ENCODE measurements around the gene PLA2G1B. TPM values are rescaled to one million over a fixed set of nuclear protein-coding genes. Genes with fewer than 3 reads are reported as not detected.

PLA2G1B gene
- total and polyA plus RNA-seq, 12 donors: 1.3 to 18.7 (median 4.9) TPM; not detected in 1

- 59 to 74% (median 67%) methylated on average over 11 to 19 of the region's 19 CpGs for WGBS, 4 donors
Measured at GRCh38 chr12:120358412-120359100, 31.0 kb upstream of the PLA2G1B start.

DNA sequence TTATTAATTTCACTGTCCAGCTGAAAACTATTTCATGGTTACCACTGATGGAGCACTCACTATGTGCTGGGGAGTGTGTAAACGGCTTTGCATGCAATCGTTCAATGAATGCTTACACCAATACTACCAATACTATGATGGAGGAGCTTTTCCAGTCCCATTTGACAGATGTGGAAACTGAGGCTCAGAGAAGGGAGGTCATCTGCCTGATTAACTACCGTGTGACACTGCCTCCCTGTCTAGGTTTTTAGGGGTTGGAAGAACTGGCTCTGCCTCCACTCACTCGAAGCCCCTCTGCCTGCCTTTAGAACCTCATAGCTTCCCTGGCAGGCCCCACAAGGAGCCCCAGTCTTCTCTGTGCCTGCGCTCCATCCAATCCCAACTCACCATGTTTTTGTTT lies 29.5 kb upstream of the PLA2G1B start:
- intact Hi-C loops (cut with DNase I): loop anchor here (2.0 kb wide), 1 partner anchor 74 kb away; no protein-coding TSS in a partner anchor
- H3K4me3 ChIP-seq: no peak overlapping the region
- TF ChIP-seq, protein P1, sequence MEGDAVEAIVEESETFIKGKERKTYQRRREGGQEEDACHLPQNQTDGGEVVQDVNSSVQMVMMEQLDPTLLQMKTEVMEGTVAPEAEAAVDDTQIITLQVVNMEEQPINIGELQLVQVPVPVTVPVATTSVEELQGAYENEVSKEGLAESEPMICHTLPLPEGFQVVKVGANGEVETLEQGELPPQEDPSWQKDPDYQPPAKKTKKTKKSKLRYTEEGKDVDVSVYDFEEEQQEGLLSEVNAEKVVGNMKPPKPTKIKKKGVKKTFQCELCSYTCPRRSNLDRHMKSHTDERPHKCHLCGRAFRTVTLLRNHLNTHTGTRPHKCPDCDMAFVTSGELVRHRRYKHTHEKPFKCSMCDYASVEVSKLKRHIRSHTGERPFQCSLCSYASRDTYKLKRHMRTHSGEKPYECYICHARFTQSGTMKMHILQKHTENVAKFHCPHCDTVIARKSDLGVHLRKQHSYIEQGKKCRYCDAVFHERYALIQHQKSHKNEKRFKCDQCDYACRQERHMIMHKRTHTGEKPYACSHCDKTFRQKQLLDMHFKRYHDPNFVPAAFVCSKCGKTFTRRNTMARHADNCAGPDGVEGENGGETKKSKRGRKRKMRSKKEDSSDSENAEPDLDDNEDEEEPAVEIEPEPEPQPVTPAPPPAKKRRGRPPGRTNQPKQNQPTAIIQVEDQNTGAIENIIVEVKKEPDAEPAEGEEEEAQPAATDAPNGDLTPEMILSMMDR (IDR thresholded peaks at IDR 0.05): no peak
- TF ChIP-seq POLR2A (IDR thresholded peaks at IDR 0.05): no peak
- peaks cover 7 to 9% of the 10 kb centered on the region in 2 donors for H3K4me1 ChIP-seq (replicated peaks in 1 of 2)
- H3K27me3 ChIP-seq: no peaks in the 10 kb centered on the region
- H3K9me3 ChIP-seq (replicated peaks in 1 of 3): no peaks in the 10 kb centered on the region
- 80 to 87% (median 84%) methylated on average over 5 of the region's 5 CpGs for WGBS, 4 donors
- no peak for DNase-seq
- H3K27ac ChIP-seq: no peak overlapping the region
- H3K36me3 ChIP-seq (replicated peaks in 1 of 2): no peaks in the 10 kb centered on the region

More at GRCh38 chr12:120358412-120359100, 31.0 kb upstream of the PLA2G1B start:
- no peaks in the 10 kb centered on the region for H3K9me3 ChIP-seq (replicated peaks in 1 of 3)
- H3K4me3 ChIP-seq: no peak overlapping the region
- intact Hi-C loops (cut with DNase I): no loop called here
- H3K4me1 ChIP-seq (replicated peaks in 1 of 2): peaks cover 8 to 9% of the 10 kb centered on the region in 2 donors
- DNase-seq: no peak
- no peaks in the 10 kb centered on the region for H3K27me3 ChIP-seq
- no peak overlapping the region for H3K27ac ChIP-seq
- no peaks in the 10 kb centered on the region for H3K36me3 ChIP-seq (replicated peaks in 1 of 2)
- no peak for TF ChIP-seq POLR2A (IDR thresholded peaks at IDR 0.05)
- TF ChIP-seq, protein P1 (IDR thresholded peaks at IDR 0.05): no peak

- H3K27ac ChIP-seq: no peak overlapping the region
- H3K9me3 ChIP-seq (replicated peaks in 1 of 3): no peaks in the 10 kb centered on the region
- H3K36me3 ChIP-seq (replicated peaks in 1 of 2): no peaks in the 10 kb centered on the region
- no peak overlapping the region for H3K4me3 ChIP-seq
- H3K4me1 ChIP-seq (replicated peaks in 1 of 2): peaks cover 2 to 4% of the 10 kb centered on the region in 2 donors
- H3K27me3 ChIP-seq: no peaks in the 10 kb centered on the region
- TF ChIP-seq, protein P1 (IDR thresholded peaks at IDR 0.05): peak; percentile 84 to 97 (median 96)
- TF ChIP-seq POLR2A (IDR thresholded peaks at IDR 0.05): no peak
- peak; percentile 82 to 95 (median 89) for DNase-seq
- whole genome bisulfite sequencing, 4 donors: 21 to 57% (median 42%) methylated on average over 9 to 13 of the region's 13 CpGs
- intact Hi-C loops (cut with DNase I): loop anchor here (2.0 kb wide), 1 partner anchor 74 kb away; no protein-coding TSS in a partner anchor
Measured at GRCh38 chr12:120356567-120357030, 29.0 kb upstream of the PLA2G1B start.

DNA sequence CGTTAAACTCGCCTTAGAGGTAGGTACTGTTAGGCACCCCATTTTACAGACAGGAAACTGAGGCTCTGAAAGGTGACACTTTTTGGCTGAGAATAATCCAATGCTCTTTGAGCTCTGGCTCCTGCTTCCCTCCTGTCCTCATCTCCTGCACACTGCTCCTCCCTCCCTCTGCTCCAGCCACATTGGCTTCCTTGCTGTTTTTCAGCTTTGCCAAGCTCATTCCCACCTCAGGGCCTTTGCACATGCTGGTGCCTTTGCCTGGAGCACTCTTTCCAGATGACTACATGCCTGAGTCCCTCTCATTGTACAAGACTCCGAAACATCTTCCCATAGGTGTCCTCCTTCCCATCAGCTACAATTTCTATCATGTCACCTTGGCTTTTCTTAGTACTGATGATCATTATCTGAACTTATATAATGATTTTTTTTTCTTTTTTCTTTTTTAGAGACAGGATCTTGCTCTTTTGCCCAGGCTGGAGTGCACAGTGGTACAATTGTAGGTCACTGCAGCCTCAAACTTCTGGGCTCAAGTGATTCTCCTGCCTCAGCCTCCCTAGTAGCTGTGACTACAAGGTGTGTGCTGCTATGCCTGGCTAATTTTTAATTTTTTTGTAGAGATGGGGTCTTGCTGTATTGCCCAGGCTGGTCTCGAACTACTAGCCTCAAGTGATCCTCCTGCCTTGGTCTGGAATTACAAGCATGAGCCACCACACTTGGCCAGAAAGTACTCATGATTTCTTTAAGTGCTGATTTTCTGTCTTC lies 26.2 kb upstream of the PLA2G1B start:
- Histone ChIP-seq H3K27ac (no peak overlapping the region), H3K4me1 (replicated peaks in 1 of 2) (peaks cover 0 to 7% of the 10 kb centered on the region in 2 donors), H3K36me3 (replicated peaks in 1 of 2) (no peaks in the 10 kb centered on the region), H3K4me3 (no peak overlapping the region), H3K9me3 (replicated peaks in 1 of 3) (no peaks in the 10 kb centered on the region), H3K27me3 (no peaks in the 10 kb centered on the region)
- 91 to 95% (median 91%) methylated on average over 4 of the region's 4 CpGs for WGBS, 4 donors
- TF ChIP-seq POLR2A (IDR thresholded peaks at IDR 0.05): no peak
- TF ChIP-seq, protein P1 (IDR thresholded peaks at IDR 0.05): no peak
- DNase-seq: no peak
- intact Hi-C loops (cut with DNase I): no loop called here

Data from adrenal gland (tissue), 12 donors.